Lower leg skin (tissue), 3 donors: Measurements from ENCODE around the gene CLEC18C.
"Not testable (repeated sequence)": the region's sequence is repeated elsewhere in the genome, so short reads cannot be mapped to it uniquely, and the experiment has no call there.

Experiments
- POLR2A ChIP-seq, 2 donors: fragments of 450-650 bp; IDR thresholded peaks; one replicate each; pipeline ENCODE4 v1.6.1; 2016 to 2017; ENCODE audit warnings: antibody characterized with exemption in 2 of 2, mild to moderate bottlenecking in 1 of 2, moderate library complexity in 1 of 2
- TF ChIP-seq, protein P1 (sequence below), 3 donors: fragments of 450-650 bp; IDR thresholded peaks; one replicate each; pipeline ENCODE4 v1.5.1; 2016; ENCODE audit warnings: antibody characterized with exemption in 3 of 3, mild to moderate bottlenecking in 3 of 3, moderate library complexity in 2 of 3

DNA sequence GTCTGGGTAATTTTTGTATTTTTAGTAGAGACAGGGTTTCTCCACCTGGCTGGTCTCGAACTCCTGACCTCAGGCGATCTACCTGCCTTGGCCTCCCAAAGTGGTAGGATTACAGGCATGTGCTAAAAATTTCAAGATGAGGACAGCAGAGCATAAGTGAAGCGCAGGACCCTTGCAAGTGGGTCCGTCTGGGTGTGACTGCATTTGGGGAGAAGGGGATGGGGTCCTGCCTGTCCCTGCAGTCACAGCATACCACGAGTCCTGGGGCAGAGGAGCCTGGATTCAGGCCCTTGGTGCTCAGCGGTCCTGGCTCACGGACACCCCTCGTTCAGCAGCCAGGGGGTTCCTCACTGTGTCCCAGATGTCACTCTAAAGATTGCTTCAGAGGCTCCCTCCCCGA, 24.6 kb downstream of the CLEC18C start:
- TF ChIP-seq POLR2A (IDR thresholded peaks at IDR 0.05): not testable (repeated sequence)
- TF ChIP-seq, protein P1, sequence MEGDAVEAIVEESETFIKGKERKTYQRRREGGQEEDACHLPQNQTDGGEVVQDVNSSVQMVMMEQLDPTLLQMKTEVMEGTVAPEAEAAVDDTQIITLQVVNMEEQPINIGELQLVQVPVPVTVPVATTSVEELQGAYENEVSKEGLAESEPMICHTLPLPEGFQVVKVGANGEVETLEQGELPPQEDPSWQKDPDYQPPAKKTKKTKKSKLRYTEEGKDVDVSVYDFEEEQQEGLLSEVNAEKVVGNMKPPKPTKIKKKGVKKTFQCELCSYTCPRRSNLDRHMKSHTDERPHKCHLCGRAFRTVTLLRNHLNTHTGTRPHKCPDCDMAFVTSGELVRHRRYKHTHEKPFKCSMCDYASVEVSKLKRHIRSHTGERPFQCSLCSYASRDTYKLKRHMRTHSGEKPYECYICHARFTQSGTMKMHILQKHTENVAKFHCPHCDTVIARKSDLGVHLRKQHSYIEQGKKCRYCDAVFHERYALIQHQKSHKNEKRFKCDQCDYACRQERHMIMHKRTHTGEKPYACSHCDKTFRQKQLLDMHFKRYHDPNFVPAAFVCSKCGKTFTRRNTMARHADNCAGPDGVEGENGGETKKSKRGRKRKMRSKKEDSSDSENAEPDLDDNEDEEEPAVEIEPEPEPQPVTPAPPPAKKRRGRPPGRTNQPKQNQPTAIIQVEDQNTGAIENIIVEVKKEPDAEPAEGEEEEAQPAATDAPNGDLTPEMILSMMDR (IDR thresholded peaks at IDR 0.05): not testable (repeated sequence)
